ENCODE results near the gene OVOL1.

GRCh38 chr11:65776710-65777141 is 10.1 kb upstream of the OVOL1 start:
- TF ChIP-seq CREB5 (CRISPR knock-in tag; IDR thresholded peaks at IDR 0.05; ENCODE audit: low read depth) (no peak), SNAI2 (CRISPR knock-in tag; IDR thresholded peaks at IDR 0.05) (no peak), TCF4 (CRISPR knock-in tag; IDR thresholded peaks at IDR 0.05; ENCODE audit: borderline replicate concordance) (no peak), ZNF70 (CRISPR knock-in tag; IDR thresholded peaks at IDR 0.05) (no peak), PATZ1 (CRISPR knock-in tag; IDR thresholded peaks at IDR 0.05; ENCODE audit: borderline replicate concordance) (no peak), TOX (CRISPR knock-in tag; IDR thresholded peaks at IDR 0.05; ENCODE audit: borderline replicate concordance) (no peak), ZFP3 (CRISPR knock-in tag; IDR thresholded peaks at IDR 0.05) (no peak), RARB (CRISPR knock-in tag; IDR thresholded peaks at IDR 0.05) (no peak), OSR1 (CRISPR knock-in tag; IDR thresholded peaks at IDR 0.05) (no peak), ARNTL (CRISPR knock-in tag; IDR thresholded peaks at IDR 0.05; ENCODE audit: borderline replicate concordance, low read depth) (no peak), CSDC2 (CRISPR knock-in tag; IDR thresholded peaks at IDR 0.05) (no peak), BACH2 (CRISPR knock-in tag; IDR thresholded peaks at IDR 0.05; ENCODE audit: borderline replicate concordance) (no peak), ZFP30 (CRISPR knock-in tag; IDR thresholded peaks at IDR 0.05) (no peak)
